GM12875 (cell line): ENCODE measurements around the gene RFPL1.

ENCODE experiments used
- H3K4me3 ChIP-seq: one replicate; pipeline ENCODE4 v1.5.1; 2011; ENCODE audit warnings: low read depth, low read length, control low read depth
- TF ChIP-seq, protein P1 (sequence below): IDR thresholded peaks from 2 replicates; pipeline ENCODE4 v1.5.1; 2011; ENCODE audit warnings: low read depth, mild to moderate bottlenecking, control low read depth, inconsistent platforms, low read length, moderate library complexity, borderline replicate concordance; ENCODE audit not compliant: insufficient read depth

RFPL1 gene

GRCh38 chr22:29456211-29456671 is 17.9 kb downstream of the RFPL1 start:
- TF ChIP-seq, protein P1, sequence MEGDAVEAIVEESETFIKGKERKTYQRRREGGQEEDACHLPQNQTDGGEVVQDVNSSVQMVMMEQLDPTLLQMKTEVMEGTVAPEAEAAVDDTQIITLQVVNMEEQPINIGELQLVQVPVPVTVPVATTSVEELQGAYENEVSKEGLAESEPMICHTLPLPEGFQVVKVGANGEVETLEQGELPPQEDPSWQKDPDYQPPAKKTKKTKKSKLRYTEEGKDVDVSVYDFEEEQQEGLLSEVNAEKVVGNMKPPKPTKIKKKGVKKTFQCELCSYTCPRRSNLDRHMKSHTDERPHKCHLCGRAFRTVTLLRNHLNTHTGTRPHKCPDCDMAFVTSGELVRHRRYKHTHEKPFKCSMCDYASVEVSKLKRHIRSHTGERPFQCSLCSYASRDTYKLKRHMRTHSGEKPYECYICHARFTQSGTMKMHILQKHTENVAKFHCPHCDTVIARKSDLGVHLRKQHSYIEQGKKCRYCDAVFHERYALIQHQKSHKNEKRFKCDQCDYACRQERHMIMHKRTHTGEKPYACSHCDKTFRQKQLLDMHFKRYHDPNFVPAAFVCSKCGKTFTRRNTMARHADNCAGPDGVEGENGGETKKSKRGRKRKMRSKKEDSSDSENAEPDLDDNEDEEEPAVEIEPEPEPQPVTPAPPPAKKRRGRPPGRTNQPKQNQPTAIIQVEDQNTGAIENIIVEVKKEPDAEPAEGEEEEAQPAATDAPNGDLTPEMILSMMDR, result no peak
- no peak overlapping the region for H3K4me3 ChIP-seq

GRCh38 chr22:29457730-29458129 is 19.3 kb downstream of the RFPL1 start:
- H3K4me3 ChIP-seq, result no peak overlapping the region
- TF ChIP-seq, protein P1, result no peak

DNA sequence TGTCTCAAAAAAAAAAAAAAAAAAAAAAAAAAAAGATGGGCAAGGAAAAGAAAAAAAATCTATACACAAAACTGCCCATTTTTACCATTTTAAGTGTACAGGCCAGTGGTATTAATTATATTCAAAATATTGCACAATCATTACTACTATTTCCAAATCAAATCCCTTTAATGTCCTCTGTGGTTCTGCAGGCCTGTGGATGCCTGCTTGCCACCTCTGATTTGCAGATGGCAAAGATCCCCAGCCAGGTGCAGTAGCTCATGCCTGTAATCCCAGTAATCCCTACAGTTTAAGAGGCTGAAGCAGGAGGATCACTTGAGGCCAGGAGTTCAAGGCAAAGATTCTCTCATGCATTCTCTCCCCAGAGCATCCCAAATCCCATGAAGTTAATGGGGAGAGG is 20.2 kb downstream of the RFPL1 start:
- H3K4me3 ChIP-seq, result no peak overlapping the region
- TF ChIP-seq, protein P1, result no peak

GRCh38 chr22:29459773-29460172 is 21.4 kb downstream of the RFPL1 start:
- TF ChIP-seq, protein P1, result no peak

DNA sequence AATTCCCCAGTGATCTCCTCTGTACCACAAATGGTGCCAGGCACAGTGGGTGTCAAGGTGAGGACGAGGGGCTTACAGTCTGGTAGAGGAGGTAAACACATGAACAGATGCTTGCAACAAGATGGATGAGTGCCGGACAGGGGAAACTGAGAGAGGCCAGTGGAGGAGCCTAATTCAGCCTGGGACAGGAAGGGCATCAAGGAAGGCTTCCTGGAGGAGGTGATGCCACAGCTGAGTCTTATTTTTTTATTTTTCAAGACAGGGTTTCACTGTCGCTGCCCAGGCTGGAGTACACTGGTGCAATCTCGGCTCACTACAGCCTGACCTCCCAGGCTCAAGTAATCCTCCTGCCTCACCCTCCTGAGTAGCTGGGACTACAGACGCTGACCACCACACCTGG is 22.9 kb downstream of the RFPL1 start:
- H3K4me3 ChIP-seq, result no peak overlapping the region
- TF ChIP-seq, protein P1, result no peak

More at GRCh38 chr22:29459773-29460172, 21.4 kb downstream of the RFPL1 start:
- no peak overlapping the region for H3K4me3 ChIP-seq

- H3K4me3 ChIP-seq, result no peak overlapping the region
- TF ChIP-seq, protein P1, result no peak
These were observed 25.2 kb downstream of the RFPL1 start for GRCh38 chr22:29463629-29464028.

GRCh38 chr22:29464581-29464980 is 26.2 kb downstream of the RFPL1 start:
- TF ChIP-seq, protein P1, result no peak
- no peak overlapping the region for H3K4me3 ChIP-seq
